Measurements from ENCODE around the gene SPRYD4. TPM values are rescaled to one million over a fixed set of nuclear protein-coding genes. Genes with fewer than 3 reads are reported as not detected.

SPRYD4 gene
- total RNA-seq: 1 to 10 TPM; 1.4 to 2.2 (median 1.9) TPM

DNA sequence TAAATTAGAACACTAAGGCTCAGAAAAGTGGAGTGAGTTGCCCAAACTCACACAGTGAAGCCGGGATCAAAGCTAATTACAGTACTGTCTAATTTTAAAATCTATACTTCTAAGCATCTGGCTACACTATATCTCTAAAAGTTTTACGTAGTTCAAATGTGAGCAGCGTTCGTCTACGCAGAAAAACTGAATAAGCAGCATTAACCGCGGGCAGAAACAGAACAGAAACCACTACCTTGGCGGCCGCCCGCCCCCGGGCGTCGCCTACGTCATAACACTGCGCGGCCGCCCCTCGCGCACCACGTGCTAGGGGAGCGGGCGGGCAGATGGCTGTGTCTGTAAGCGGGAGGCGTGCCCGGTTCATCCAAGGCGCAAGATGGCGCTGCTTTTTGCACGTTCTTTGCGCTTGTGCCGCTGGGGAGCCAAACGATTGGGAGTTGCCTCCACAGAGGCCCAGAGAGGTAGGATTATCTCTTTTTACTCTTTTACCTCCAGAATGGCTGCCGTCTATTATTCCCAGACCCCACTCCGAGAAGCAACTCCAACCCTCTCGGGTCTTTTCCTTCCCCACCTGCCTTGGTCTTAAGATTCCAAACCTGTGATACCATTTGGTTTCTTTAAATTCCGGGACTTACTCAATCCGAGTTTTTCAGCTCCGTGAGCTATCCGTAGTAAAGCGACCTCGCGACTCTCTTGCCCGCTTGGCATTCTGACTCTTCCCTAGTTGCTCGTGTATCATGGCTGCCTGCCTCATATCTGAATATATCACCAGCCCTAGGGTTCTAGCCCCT is at the start of gene SPRYD4:
Gene SPRYD4, plus strand, starts transcription at position 363 of the 791 bp plus-strand sequence. Its CDS starts 14 bp downstream, at position 377.
- DNase-seq (ENCODE audit: extremely low spot score): peak; percentile 98

GRCh38 chr12:56420411-56420810 is 48.0 kb upstream of the SPRYD4 start:
- TF ChIP-seq POLR2AphosphoS5 (IDR thresholded peaks at IDR 0.05) (no peak), EP300 (IDR thresholded peaks at IDR 0.05) (no peak)
- TF ChIP-seq, protein P1, sequence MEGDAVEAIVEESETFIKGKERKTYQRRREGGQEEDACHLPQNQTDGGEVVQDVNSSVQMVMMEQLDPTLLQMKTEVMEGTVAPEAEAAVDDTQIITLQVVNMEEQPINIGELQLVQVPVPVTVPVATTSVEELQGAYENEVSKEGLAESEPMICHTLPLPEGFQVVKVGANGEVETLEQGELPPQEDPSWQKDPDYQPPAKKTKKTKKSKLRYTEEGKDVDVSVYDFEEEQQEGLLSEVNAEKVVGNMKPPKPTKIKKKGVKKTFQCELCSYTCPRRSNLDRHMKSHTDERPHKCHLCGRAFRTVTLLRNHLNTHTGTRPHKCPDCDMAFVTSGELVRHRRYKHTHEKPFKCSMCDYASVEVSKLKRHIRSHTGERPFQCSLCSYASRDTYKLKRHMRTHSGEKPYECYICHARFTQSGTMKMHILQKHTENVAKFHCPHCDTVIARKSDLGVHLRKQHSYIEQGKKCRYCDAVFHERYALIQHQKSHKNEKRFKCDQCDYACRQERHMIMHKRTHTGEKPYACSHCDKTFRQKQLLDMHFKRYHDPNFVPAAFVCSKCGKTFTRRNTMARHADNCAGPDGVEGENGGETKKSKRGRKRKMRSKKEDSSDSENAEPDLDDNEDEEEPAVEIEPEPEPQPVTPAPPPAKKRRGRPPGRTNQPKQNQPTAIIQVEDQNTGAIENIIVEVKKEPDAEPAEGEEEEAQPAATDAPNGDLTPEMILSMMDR (IDR thresholded peaks at IDR 0.05): no peak
- 80% methylated on average over 6 of the region's 6 CpGs for WGBS
- intact Hi-C loops (cut with DNase I): loop anchor here (10.0 kb wide), 1 partner anchor 46 kb away; no protein-coding TSS in a partner anchor
- H3K27me3 ChIP-seq: no peaks in the 10 kb centered on the region
- peaks cover 4 to 48% (median 25%) of the 10 kb centered on the region in 4 donors for H3K36me3 ChIP-seq
- no peak for DNase-seq (ENCODE audit: extremely low spot score)
- no peak overlapping the region for H3K27ac ChIP-seq (replicated peaks in 1 of 4)
- no peak overlapping the region for H3K4me3 ChIP-seq
- H3K4me1 ChIP-seq: no peaks in the 10 kb centered on the region
- no peaks in the 10 kb centered on the region for H3K9me3 ChIP-seq

More for the DNA sequence above, at the start of gene SPRYD4:
- peak within 1 kb of the TSS; percentile 82 to 92 (median 84) for H3K27ac ChIP-seq (replicated peaks in 1 of 4)
- intact Hi-C loops (cut with DNase I): loop anchor here (10.0 kb wide), 2 partner anchors 284 to 344 kb away; partner anchors contain the start of genes ESYT1 and SMARCC2
- H3K9me3 ChIP-seq: no peaks in the 10 kb centered on the region
- H3K4me1 ChIP-seq: peaks cover 11 to 43% (median 28%) of the 10 kb centered on the region in 4 donors
- peak within 1 kb of the TSS; percentile 69 to 88 (median 79) for H3K4me3 ChIP-seq
- TF ChIP-seq POLR2A (IDR thresholded peaks at IDR 0.05; ENCODE audit: low read depth): peak; percentile 65
- TF ChIP-seq EP300 (IDR thresholded peaks at IDR 0.05): no peak
- peak; percentile 96 to 97 for TF ChIP-seq POLR2AphosphoS5 (IDR thresholded peaks at IDR 0.05)
- TF ChIP-seq, protein P1 (IDR thresholded peaks at IDR 0.05): peak; percentile 20 to 61 (median 50)
- H3K36me3 ChIP-seq: peaks cover 0 to 17% (median 4%) of the 10 kb centered on the region in 4 donors
- no peaks in the 10 kb centered on the region for H3K27me3 ChIP-seq
- WGBS: under 1% methylated on average over 43 of the region's 43 CpGs

GRCh38 chr12:56425193-56425592 is 43.2 kb upstream of the SPRYD4 start:
- 80% methylated on average over 1 of the region's 1 CpG for WGBS
- Histone ChIP-seq H3K9me3 (no peaks in the 10 kb centered on the region), H3K27ac (replicated peaks in 1 of 4) (no peak overlapping the region), H3K27me3 (no peaks in the 10 kb centered on the region), H3K4me1 (no peaks in the 10 kb centered on the region), H3K36me3 (peaks cover 0 to 57% (median 31%) of the 10 kb centered on the region in 4 donors), H3K4me3 (no peak overlapping the region)
- intact Hi-C loops (cut with DNase I): loop anchor here (10.0 kb wide), 1 partner anchor 50 kb away; no protein-coding TSS in a partner anchor
- DNase-seq (ENCODE audit: extremely low spot score): no peak
- TF ChIP-seq POLR2AphosphoS5 (IDR thresholded peaks at IDR 0.05) (no peak), POLR2A (IDR thresholded peaks at IDR 0.05; ENCODE audit: low read depth) (no peak), EP300 (IDR thresholded peaks at IDR 0.05) (no peak)
- TF ChIP-seq, protein P1 (IDR thresholded peaks at IDR 0.05): no peak

GRCh38 chr12:56425940-56426438 is 42.4 kb upstream of the SPRYD4 start:
- peaks cover 0 to 49% (median 28%) of the 10 kb centered on the region in 4 donors for H3K36me3 ChIP-seq
- no peaks in the 10 kb centered on the region for H3K9me3 ChIP-seq
- DNase-seq (ENCODE audit: extremely low spot score): no peak
- no peak overlapping the region for H3K4me3 ChIP-seq
- no peak for TF ChIP-seq EP300 (IDR thresholded peaks at IDR 0.05)
- no peak for TF ChIP-seq POLR2AphosphoS5 (IDR thresholded peaks at IDR 0.05)
- TF ChIP-seq POLR2A (IDR thresholded peaks at IDR 0.05; ENCODE audit: low read depth): no peak
- TF ChIP-seq, protein P1 (IDR thresholded peaks at IDR 0.05): no peak
- no peaks in the 10 kb centered on the region for H3K4me1 ChIP-seq
- H3K27me3 ChIP-seq: no peaks in the 10 kb centered on the region
- intact Hi-C loops (cut with DNase I): loop anchor here (10.0 kb wide), 1 partner anchor 51 kb away; no protein-coding TSS in a partner anchor
- no peak overlapping the region for H3K27ac ChIP-seq (replicated peaks in 1 of 4)
- WGBS: 65% methylated on average over 3 of the region's 3 CpGs

All from esophagus muscularis mucosa (tissue), 4 donors.